H9 (cell line): Measurements from ENCODE around the gene SOD3. TPM values are rescaled to one million over a fixed set of nuclear protein-coding genes. Genes with fewer than 3 reads are reported as not detected.
A peak's percentile ranks its signal among the peaks of the same experiment; 100 is the strongest.

ENCODE experiments used
- DNase-seq: peaks from one replicate; pipeline ENCODE4 v3.0.0-alpha.2; 2017
- H2AFZ ChIP-seq: one replicate; pipeline ENCODE4 v1.6.1; 2013; ENCODE audit warnings: mild to moderate bottlenecking, low read length, control low read depth, moderate library complexity
- H2AK5ac ChIP-seq: 2 replicates; pipeline ENCODE4 v1.6.1; 2013; ENCODE audit warnings: low read length, control low read depth, mixed read lengths; ENCODE audit not compliant: insufficient read length
- H2BK120ac ChIP-seq: one replicate; pipeline ENCODE4 v1.6.1; 2013; ENCODE audit warnings: low read depth, mild to moderate bottlenecking, low read length, control low read depth, inconsistent platforms; ENCODE audit not compliant: poor library complexity, severe bottlenecking
- H2BK12ac ChIP-seq: 2 replicates; pipeline ENCODE4 v1.6.1; 2013; ENCODE audit warnings: low read length, control low read depth, mixed read lengths, low read depth; ENCODE audit not compliant: insufficient read length
- H2BK15ac ChIP-seq: 2 replicates; pipeline ENCODE4 v1.6.1; 2013; ENCODE audit warnings: low read depth, low read length, control low read depth
- H2BK20ac ChIP-seq: one replicate; pipeline ENCODE4 v1.6.1; 2013; ENCODE audit warnings: low read depth, mild to moderate bottlenecking, low read length, control low read depth, inconsistent platforms; ENCODE audit not compliant: poor library complexity, severe bottlenecking
- H2BK5ac ChIP-seq: 2 replicates; pipeline ENCODE4 v1.6.1; 2013; ENCODE audit warnings: low read length, control low read depth, mixed read lengths; ENCODE audit not compliant: insufficient read length
- H3K14ac ChIP-seq: 2 replicates; pipeline ENCODE4 v1.6.1; 2013; ENCODE audit warnings: low read length, control low read depth; ENCODE audit not compliant: insufficient read depth
- H3K18ac ChIP-seq: 2 replicates; pipeline ENCODE4 v1.6.1; 2013; ENCODE audit warnings: low read depth, mild to moderate bottlenecking, mixed read lengths, low read length, control low read depth; ENCODE audit not compliant: insufficient read length
- H3K23ac ChIP-seq: 2 replicates; pipeline ENCODE4 v1.6.1; 2013; ENCODE audit warnings: low read length, control low read depth, mixed read lengths, low read depth; ENCODE audit not compliant: insufficient read length
- H3K23me2 ChIP-seq: 2 replicates; pipeline ENCODE4 v1.6.1; 2013; ENCODE audit warnings: low read depth, mild to moderate bottlenecking, mixed read lengths, low read length, control low read depth; ENCODE audit not compliant: insufficient read length, poor library complexity, severe bottlenecking
- H3K27ac ChIP-seq: 2 replicates; pipeline ENCODE4 v1.5.1; 2013; ENCODE audit warnings: low read length, control low read depth, mixed read lengths, low read depth; ENCODE audit not compliant: insufficient read length
- H3K27me3 ChIP-seq: 2 replicates; pipeline ENCODE4 v1.6.1; 2013; ENCODE audit warnings: low read length, control low read depth, inconsistent platforms; ENCODE audit not compliant: insufficient read depth
- H3K4ac ChIP-seq: 2 replicates; pipeline ENCODE4 v1.6.1; 2013; ENCODE audit warnings: low read depth, mild to moderate bottlenecking, control low read depth, inconsistent platforms, low read length, moderate library complexity
- H3K4me1 ChIP-seq: 2 replicates; pipeline ENCODE4 v1.6.1; 2013; ENCODE audit warnings: low read length, control low read depth, inconsistent platforms; ENCODE audit not compliant: insufficient read depth
- H3K4me2 ChIP-seq: 2 replicates; pipeline ENCODE4 v1.6.1; 2013; ENCODE audit warnings: low read length, control low read depth, mixed read lengths; ENCODE audit not compliant: insufficient read length, insufficient read depth
- H3K56ac ChIP-seq: 2 replicates; pipeline ENCODE4 v1.6.1; 2013; ENCODE audit warnings: low read depth, mild to moderate bottlenecking, mixed read lengths, low read length, control low read depth; ENCODE audit not compliant: insufficient read length
- H3K79me1 ChIP-seq: 2 replicates; pipeline ENCODE4 v1.6.1; 2013; ENCODE audit warnings: low read depth, mild to moderate bottlenecking, moderate library complexity, low read length, control low read depth, inconsistent platforms; ENCODE audit not compliant: insufficient read depth, poor library complexity, severe bottlenecking
- H3K79me2 ChIP-seq: 2 replicates; pipeline ENCODE4 v1.6.1; 2013; ENCODE audit warnings: low read length, control low read depth, inconsistent platforms; ENCODE audit not compliant: insufficient read depth
- H3K9ac ChIP-seq: 2 replicates; pipeline ENCODE4 v1.6.1; 2013; ENCODE audit warnings: low read length, control low read depth, mixed read lengths; ENCODE audit not compliant: insufficient read length; ENCODE audit errors: extremely low read depth
- H3K9me3 ChIP-seq: one replicate; pipeline ENCODE4 v1.6.1; 2013; ENCODE audit warnings: low read depth, low read length, inconsistent platforms; ENCODE audit not compliant: control insufficient read depth
- H3T11ph ChIP-seq: one replicate; pipeline ENCODE4 v1.6.1; 2013; ENCODE audit warnings: mild to moderate bottlenecking, low read length, control low read depth, inconsistent platforms
- H4K20me1 ChIP-seq: one replicate; pipeline ENCODE4 v1.6.1; 2013; ENCODE audit not compliant: control insufficient read depth, insufficient read length, insufficient read depth
- H4K5ac ChIP-seq: 2 replicates; pipeline ENCODE4 v1.6.1; 2013; ENCODE audit warnings: low read depth, mild to moderate bottlenecking, mixed read lengths, low read length, control low read depth; ENCODE audit not compliant: insufficient read length
- H4K8ac ChIP-seq: replicated peaks from 2 replicates; pipeline ENCODE4 v1.6.1; 2013; ENCODE audit warnings: low read length, control low read depth, mixed read lengths, low read depth; ENCODE audit not compliant: insufficient read length
- H4K91ac ChIP-seq: 2 replicates; pipeline ENCODE4 v1.6.1; 2013; ENCODE audit warnings: low read depth, mild to moderate bottlenecking, moderate library complexity, mixed read lengths, low read length, control low read depth; ENCODE audit not compliant: insufficient read length
- H3K27ac Mint-ChIP-seq, 3 experiments: 2 replicates in 2 of 3; 3 replicates in 1 of 3; pipeline ENCODE4 v1.8.0; 2020 to 2021; ENCODE audit warnings: mixed read lengths in 3 of 3, mild to moderate bottlenecking in 1 of 3, moderate library complexity in 1 of 3
- H3K27me3 Mint-ChIP-seq: 2 replicates; pipeline ENCODE4 v1.8.0; 2021; ENCODE audit warnings: low read depth, mild to moderate bottlenecking, moderate library complexity, mixed read lengths
- H3K36me3 Mint-ChIP-seq, 3 experiments: 2 replicates in 2 of 3; 3 replicates in 1 of 3; pipeline ENCODE4 v1.8.0; 2020 to 2021; ENCODE audit warnings: low read depth in 3 of 3, mixed read lengths in 3 of 3; ENCODE audit not compliant: insufficient read depth in 1 of 3
- H3K4me1 Mint-ChIP-seq, 2 experiments: 2 replicates each; pipeline ENCODE4 v1.8.0; 2020; ENCODE audit warnings: mixed read lengths in 2 of 2
- H3K4me3 Mint-ChIP-seq, 2 experiments: 2 replicates in 1 of 2; 3 replicates in 1 of 2; pipeline ENCODE4 v1.8.0; 2020 to 2021; ENCODE audit warnings: mild to moderate bottlenecking in 2 of 2, mixed read lengths in 2 of 2, moderate library complexity in 1 of 2
- H3K9me3 Mint-ChIP-seq, 2 experiments: 2 replicates in 1 of 2; 3 replicates in 1 of 2; pipeline ENCODE4 v1.8.0; 2020; ENCODE audit warnings: mild to moderate bottlenecking in 2 of 2, mixed read lengths in 2 of 2, moderate library complexity in 1 of 2
- CTCF ChIP-seq: fragments of 200-600 bp; sonication (generic); conservative IDR thresholded peaks from 3 replicates; pipeline ENCODE4 v1.8.0; 2021; ENCODE audit warnings: antibody characterized with exemption, mild to moderate bottlenecking
- WGBS: extraction: QIAGEN DNeasy Blood & Tissue Kit; methylation state at CpG from one replicate; pipeline ENCODE4 v1.1.7; 2013; ENCODE audit warnings: missing lambda C conversion rate, low lambda C conversion rate, mixed read lengths; ENCODE audit not compliant: insufficient read length; ENCODE audit errors: extremely low coverage; 5-methylcytosine and 5-hydroxymethylcytosine counted together
- total RNA-seq: library from RNA; stranded (reverse); gene quantifications from 2 replicates; pipeline ENCODE4 v1.2.1, GENCODE V29; 2021

Gene SOD3
- total RNA-seq, 1 experiment from 2014 or later = 3.3 TPM

GRCh38 chr4:24849351-24849750 is 54.0 kb downstream of the SOD3 start:
- no peaks in the 10 kb centered on the region for H3K9me3 Mint-ChIP-seq
- H3K4me1 ChIP-seq = 0 out of 2 replicates have a peak, but pooled peaks cover 3% of the 10 kb centered on the region
- no peaks in the 10 kb centered on the region for H3K23me2 ChIP-seq
- no peak overlapping the region for H4K91ac ChIP-seq
- H2AFZ ChIP-seq = no peak overlapping the region
- no peak overlapping the region for H2AK5ac ChIP-seq
- no peak for TF ChIP-seq CTCF
- no peak for DNase-seq
- no peak overlapping the region for H2BK120ac ChIP-seq
- H3K79me1 ChIP-seq = no peaks in the 10 kb centered on the region
- H2BK5ac ChIP-seq = no peak overlapping the region
- H3K27ac ChIP-seq = no peak overlapping the region
- H3K79me2 ChIP-seq = no peaks in the 10 kb centered on the region
- no peak overlapping the region for H4K5ac ChIP-seq
- WGBS = no CpG with 5 or more reads among the region's 4 CpGs
- H3K23ac ChIP-seq = no peak overlapping the region
- H3K4me2 ChIP-seq = no peak overlapping the region
- no peak overlapping the region for H2BK12ac ChIP-seq
- no peak overlapping the region for H4K8ac ChIP-seq
- no peak overlapping the region for H2BK20ac ChIP-seq
- no peaks in the 10 kb centered on the region for H3K27me3 ChIP-seq
- peaks cover 23 to 31% of the 10 kb centered on the region in 2 experiments for H3K4me1 Mint-ChIP-seq
- no peaks in the 10 kb centered on the region for H4K20me1 ChIP-seq
- no peak overlapping the region for H3T11ph ChIP-seq
- H3K4me3 Mint-ChIP-seq = no peak overlapping the region
- H3K18ac ChIP-seq = no peak overlapping the region
- H3K14ac ChIP-seq = no peak overlapping the region
- H2BK15ac ChIP-seq = no peak overlapping the region
- no peak overlapping the region for H3K9ac ChIP-seq
- peaks cover 5% of the 10 kb centered on the region for H3K27me3 Mint-ChIP-seq
- H3K4ac ChIP-seq = no peak overlapping the region
- peak overlapping the region in 2 of 3 experiments; percentile 38 to 79; a peak in 2 of 7 replicates for H3K27ac Mint-ChIP-seq
- no peak overlapping the region for H3K56ac ChIP-seq
- no peaks in the 10 kb centered on the region for H3K36me3 Mint-ChIP-seq
- no peaks in the 10 kb centered on the region for H3K9me3 ChIP-seq
